Nephron (organoid): Measurements from ENCODE around the gene PRDM16.

Experiments used
- H3K27ac Mint-ChIP-seq, 3 experiments: 2 replicates each; pipeline ENCODE4 v1.8.0; 2020; ENCODE audit warnings: mixed read lengths in 3 of 3, mild to moderate bottlenecking in 2 of 3, moderate library complexity in 1 of 3
- H3K27me3 Mint-ChIP-seq: 2 replicates; pipeline ENCODE4 v1.8.0; 2021; ENCODE audit warnings: low read depth, mild to moderate bottlenecking, moderate library complexity, mixed read lengths
- H3K36me3 Mint-ChIP-seq: 2 replicates; pipeline ENCODE4 v1.8.0; 2020; ENCODE audit warnings: low read depth, mixed read lengths
- H3K4me1 Mint-ChIP-seq: 2 replicates; pipeline ENCODE4 v1.8.0; 2020; ENCODE audit warnings: mixed read lengths
- H3K4me3 Mint-ChIP-seq, 3 experiments: 2 replicates each; pipeline ENCODE4 v1.8.0; 2020; ENCODE audit warnings: mild to moderate bottlenecking in 3 of 3, mixed read lengths in 3 of 3, moderate library complexity in 2 of 3
- H3K9me3 Mint-ChIP-seq: 2 replicates; pipeline ENCODE4 v1.8.0; 2020; ENCODE audit warnings: mixed read lengths
- TF ChIP-seq, protein P1 (sequence below), 3 experiments: fragments of 200-600 bp; sonication (generic); IDR thresholded peaks; one replicate each; pipeline ENCODE4 v1.5.0; 2021; ENCODE audit warnings: antibody characterized with exemption in 3 of 3; ENCODE audit not compliant: unreplicated experiment in 3 of 3

Gene PRDM16

DNA sequence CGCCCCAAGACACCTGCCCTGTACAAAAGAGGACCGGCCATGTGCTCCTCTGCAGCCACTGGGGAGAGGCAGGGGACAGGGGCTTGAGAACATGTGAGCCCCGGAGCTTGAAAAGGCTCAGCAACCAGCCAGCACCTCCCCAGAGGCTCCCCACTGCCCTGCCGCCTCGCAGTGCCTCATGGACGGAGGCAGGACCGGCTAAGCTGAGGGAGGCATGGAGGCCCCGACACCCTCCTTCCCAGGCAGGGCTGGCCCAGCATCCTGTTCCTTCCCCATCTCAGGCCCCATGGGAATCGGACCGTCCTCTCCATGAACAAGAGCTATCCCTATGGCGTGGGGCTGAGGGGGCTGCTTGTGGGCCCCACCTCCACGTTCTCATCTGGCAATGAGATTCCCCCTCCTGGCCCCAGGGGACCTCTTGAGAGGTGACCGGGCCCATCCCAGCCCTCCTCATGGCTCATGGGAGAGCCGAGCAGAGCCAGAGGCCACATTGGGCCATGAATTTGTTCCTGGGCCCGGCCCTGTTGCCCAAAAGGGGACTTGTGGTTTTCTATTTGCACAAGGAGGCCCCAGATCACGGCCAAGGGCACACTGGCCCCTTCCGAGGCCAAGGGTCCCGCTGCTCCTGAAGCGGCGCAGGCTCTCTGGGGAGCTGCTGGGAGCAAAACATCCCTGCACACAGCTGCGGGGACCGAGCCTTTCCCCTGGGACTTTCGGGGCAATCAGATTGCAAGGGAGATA, 320.3 kb downstream of the PRDM16 start:
- no peak overlapping the region for H3K27ac Mint-ChIP-seq
- no peaks in the 10 kb centered on the region for H3K9me3 Mint-ChIP-seq
- peaks cover 4% of the 10 kb centered on the region for H3K36me3 Mint-ChIP-seq
- peaks cover 29% of the 10 kb centered on the region for H3K4me1 Mint-ChIP-seq
- peaks cover 90% of the 10 kb centered on the region for H3K27me3 Mint-ChIP-seq
- no peak overlapping the region for H3K4me3 Mint-ChIP-seq
- TF ChIP-seq, protein P1, sequence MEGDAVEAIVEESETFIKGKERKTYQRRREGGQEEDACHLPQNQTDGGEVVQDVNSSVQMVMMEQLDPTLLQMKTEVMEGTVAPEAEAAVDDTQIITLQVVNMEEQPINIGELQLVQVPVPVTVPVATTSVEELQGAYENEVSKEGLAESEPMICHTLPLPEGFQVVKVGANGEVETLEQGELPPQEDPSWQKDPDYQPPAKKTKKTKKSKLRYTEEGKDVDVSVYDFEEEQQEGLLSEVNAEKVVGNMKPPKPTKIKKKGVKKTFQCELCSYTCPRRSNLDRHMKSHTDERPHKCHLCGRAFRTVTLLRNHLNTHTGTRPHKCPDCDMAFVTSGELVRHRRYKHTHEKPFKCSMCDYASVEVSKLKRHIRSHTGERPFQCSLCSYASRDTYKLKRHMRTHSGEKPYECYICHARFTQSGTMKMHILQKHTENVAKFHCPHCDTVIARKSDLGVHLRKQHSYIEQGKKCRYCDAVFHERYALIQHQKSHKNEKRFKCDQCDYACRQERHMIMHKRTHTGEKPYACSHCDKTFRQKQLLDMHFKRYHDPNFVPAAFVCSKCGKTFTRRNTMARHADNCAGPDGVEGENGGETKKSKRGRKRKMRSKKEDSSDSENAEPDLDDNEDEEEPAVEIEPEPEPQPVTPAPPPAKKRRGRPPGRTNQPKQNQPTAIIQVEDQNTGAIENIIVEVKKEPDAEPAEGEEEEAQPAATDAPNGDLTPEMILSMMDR (IDR thresholded peaks at IDR 0.05; ENCODE audit: unreplicated experiment in 3 of 3) = no peak

DNA sequence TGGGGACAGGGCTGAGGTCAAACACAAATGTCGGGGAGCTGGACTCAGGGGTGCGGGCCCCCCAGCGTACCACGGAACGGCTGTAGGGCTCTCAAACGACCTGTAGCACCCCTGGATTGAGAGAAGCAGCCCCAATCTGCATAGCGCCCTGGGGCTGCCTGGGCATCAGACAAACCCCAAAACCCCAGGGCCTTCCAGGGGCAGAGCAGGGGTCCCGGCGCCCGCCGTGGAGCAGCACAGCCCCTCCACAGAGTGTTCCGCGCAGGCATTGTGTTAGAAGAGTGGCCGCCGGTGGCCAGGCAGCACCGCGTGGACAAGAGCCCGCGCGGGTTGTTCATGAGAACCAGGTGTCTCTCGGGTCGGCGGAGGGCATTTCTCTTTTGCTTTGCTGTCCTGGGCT, 321.3 kb downstream of the PRDM16 start:
- peak overlapping the region in 1 of 3 experiments; percentile 57 for H3K27ac Mint-ChIP-seq
- H3K27me3 Mint-ChIP-seq = peaks cover 90% of the 10 kb centered on the region
- TF ChIP-seq, protein P1 (IDR thresholded peaks at IDR 0.05; ENCODE audit: unreplicated experiment in 3 of 3) = no peak
- H3K36me3 Mint-ChIP-seq = peaks cover 4% of the 10 kb centered on the region
- H3K4me3 Mint-ChIP-seq = peak overlapping the region; percentile 8 to 43 (median 20)
- peaks cover 34% of the 10 kb centered on the region for H3K4me1 Mint-ChIP-seq
- H3K9me3 Mint-ChIP-seq = no peaks in the 10 kb centered on the region

- H3K36me3 Mint-ChIP-seq = peaks cover 4% of the 10 kb centered on the region
- H3K4me3 Mint-ChIP-seq = peak overlapping the region in 2 of 3 experiments; percentile 26 to 75
- TF ChIP-seq, protein P1 (IDR thresholded peaks at IDR 0.05; ENCODE audit: unreplicated experiment in 3 of 3) = no peak
- H3K27ac Mint-ChIP-seq = peak overlapping the region in 1 of 3 experiments; percentile 93
- H3K4me1 Mint-ChIP-seq = peaks cover 34% of the 10 kb centered on the region
- no peaks in the 10 kb centered on the region for H3K9me3 Mint-ChIP-seq
- peaks cover 92% of the 10 kb centered on the region for H3K27me3 Mint-ChIP-seq
These were observed 322.7 kb downstream of the PRDM16 start for GRCh38 chr1:3391711-3392110.

GRCh38 chr1:3393024-3393986, 324.3 kb downstream of the PRDM16 start:
- H3K4me3 Mint-ChIP-seq = peak overlapping the region; percentile 75 to 79 (median 77)

DNA sequence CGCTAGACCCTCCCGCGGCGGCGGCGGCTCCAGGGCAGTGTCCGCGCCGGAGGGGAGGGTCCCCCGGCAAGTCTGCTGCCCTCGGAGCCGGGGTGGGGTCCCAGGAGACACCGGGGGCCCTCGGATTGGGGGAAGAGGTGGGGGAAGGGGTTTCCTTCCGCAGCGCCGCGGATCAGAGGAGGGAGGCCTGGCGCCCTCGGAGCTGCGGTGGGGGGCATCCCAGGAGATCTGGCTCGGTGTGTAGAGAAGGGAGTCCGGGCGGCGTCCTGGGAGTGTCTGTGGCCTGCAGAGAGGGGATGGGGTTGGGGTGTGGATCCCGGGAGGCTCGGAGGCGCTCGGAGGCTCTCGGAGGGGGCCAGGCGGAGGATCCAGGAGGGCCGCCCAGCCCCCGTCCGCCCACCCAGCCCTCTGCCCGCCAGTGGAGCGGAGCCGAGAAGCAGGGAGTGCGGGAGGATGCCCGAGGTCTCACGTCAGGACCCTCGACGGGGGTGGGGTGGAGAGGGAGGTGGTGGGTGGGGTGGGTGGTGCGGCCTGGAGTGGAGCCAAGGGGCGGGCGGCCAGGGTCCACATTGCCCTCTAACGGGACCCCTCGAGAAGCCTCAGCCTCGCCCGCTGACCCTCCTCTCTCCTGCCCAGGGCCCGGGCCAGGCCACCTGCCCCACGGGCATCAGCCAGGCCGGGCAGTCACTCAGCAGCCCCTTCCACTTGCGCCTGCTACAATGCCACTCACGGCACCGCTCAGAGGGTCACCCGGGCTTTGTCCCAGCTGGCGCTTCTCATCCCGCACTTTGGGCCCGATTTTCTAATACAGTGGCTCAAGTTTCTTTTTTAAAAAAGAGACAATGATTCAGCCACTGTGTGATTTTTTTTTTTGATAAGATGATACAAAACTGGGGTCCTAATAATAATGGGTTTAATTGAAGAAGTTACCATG, 325.3 kb downstream of the PRDM16 start:
- Mint-ChIP-seq H3K36me3 (no peaks in the 10 kb centered on the region), H3K27ac (peak overlapping the region in 2 of 3 experiments; percentile 51 to 75), H3K27me3 (peaks cover 93% of the 10 kb centered on the region), H3K4me3 (peak overlapping the region; percentile 66 to 74 (median 73)), H3K9me3 (no peaks in the 10 kb centered on the region), H3K4me1 (peaks cover 53% of the 10 kb centered on the region)
- TF ChIP-seq, protein P1 (IDR thresholded peaks at IDR 0.05; ENCODE audit: unreplicated experiment in 3 of 3) = no peak

More at GRCh38 chr1:3393024-3393986, 324.3 kb downstream of the PRDM16 start:
- H3K4me1 Mint-ChIP-seq = peaks cover 43% of the 10 kb centered on the region
- H3K27ac Mint-ChIP-seq = peak overlapping the region; percentile 26 to 93 (median 36)
- H3K36me3 Mint-ChIP-seq = peaks cover under 1% of the 10 kb centered on the region
- peaks cover 92% of the 10 kb centered on the region for H3K27me3 Mint-ChIP-seq
- H3K9me3 Mint-ChIP-seq = no peaks in the 10 kb centered on the region
- TF ChIP-seq, protein P1 (IDR thresholded peaks at IDR 0.05; ENCODE audit: unreplicated experiment in 3 of 3) = no peak
